ENCODE data around the gene MROH2A.

DNA sequence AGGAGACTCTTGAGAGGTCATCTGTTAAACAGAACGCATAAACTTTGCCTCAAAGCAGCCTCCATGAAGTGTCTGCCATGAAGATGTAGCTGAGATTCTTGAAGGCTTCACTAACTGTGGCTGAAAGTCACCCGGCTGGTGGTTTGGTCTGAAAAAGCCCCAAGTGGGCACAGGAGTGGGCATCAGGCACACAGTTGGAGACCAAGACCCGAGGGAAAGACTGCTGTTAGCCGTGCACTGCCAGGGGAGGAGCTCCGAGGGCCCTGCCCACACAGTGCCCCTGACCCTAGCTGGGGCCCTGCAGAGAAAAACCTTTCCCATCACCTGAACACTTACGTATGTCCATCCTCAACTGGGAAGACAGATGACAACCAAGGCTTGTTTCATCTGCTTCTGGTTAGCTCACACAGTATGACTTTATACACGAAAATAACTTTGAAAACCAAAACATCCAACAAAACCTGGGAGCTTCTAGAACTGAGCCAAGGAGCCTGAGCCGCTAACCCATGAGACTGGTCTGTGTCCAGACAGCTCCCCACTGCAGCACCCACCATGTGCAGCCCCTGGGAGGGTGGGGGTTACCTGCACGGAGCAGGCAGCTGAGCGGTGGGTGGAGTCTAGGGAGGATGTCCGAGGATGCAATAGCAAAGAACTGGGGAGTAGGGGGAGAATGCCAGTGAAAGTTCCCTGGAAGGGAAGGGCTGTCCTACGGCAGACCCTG is 60.8 kb downstream of the MROH2A start:
- TF ChIP-seq, protein P1, sequence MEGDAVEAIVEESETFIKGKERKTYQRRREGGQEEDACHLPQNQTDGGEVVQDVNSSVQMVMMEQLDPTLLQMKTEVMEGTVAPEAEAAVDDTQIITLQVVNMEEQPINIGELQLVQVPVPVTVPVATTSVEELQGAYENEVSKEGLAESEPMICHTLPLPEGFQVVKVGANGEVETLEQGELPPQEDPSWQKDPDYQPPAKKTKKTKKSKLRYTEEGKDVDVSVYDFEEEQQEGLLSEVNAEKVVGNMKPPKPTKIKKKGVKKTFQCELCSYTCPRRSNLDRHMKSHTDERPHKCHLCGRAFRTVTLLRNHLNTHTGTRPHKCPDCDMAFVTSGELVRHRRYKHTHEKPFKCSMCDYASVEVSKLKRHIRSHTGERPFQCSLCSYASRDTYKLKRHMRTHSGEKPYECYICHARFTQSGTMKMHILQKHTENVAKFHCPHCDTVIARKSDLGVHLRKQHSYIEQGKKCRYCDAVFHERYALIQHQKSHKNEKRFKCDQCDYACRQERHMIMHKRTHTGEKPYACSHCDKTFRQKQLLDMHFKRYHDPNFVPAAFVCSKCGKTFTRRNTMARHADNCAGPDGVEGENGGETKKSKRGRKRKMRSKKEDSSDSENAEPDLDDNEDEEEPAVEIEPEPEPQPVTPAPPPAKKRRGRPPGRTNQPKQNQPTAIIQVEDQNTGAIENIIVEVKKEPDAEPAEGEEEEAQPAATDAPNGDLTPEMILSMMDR (IDR thresholded peaks at IDR 0.05): no peak
- no peak for TF ChIP-seq POLR2A (IDR thresholded peaks at IDR 0.05; ENCODE audit: low read depth)
